Right lobe of liver (tissue), 6 donors: ENCODE results near the gene CYB561D2. TPM values are rescaled to one million over a fixed set of nuclear protein-coding genes. Genes with fewer than 3 reads are reported as not detected.

Source experiments
- ATAC-seq, 4 donors: fragments of 200-7000 bp; cut with Tn5 transposase; one replicate each; pipeline ENCODE4 v1.9.1; 2020; ENCODE audit warnings: mild to moderate bottlenecking in 4 of 4, moderate library complexity in 4 of 4
- DNase-seq, 3 donors: peaks; one replicate each; pipeline ENCODE4 v3.0.0-alpha.2; 2020
- H3K27ac ChIP-seq, 3 donors: fragments of 200-600 bp; one replicate each; pipeline ENCODE4 v1.8.0; 2022
- H3K27me3 ChIP-seq, 2 donors: fragments of 200-600 bp; one replicate each; pipeline ENCODE4 v1.8.0; 2022
- H3K36me3 ChIP-seq, 4 donors: fragments of 200-600 bp; sonication (generic) in 1 of 4; one replicate each; pipeline versions ENCODE4 v1.5.1 to v1.8.0; 2017 to 2022; ENCODE audit warnings: control low read depth in 1 of 4
- H3K4me1 ChIP-seq, 4 donors: fragments of 200-600 bp; sonication (generic) in 1 of 4; one replicate each; pipeline versions ENCODE4 v1.5.1 to v1.8.0; 2017 to 2022; ENCODE audit warnings: control low read depth in 1 of 4
- H3K4me3 ChIP-seq, 3 donors: fragments of 200-600 bp; one replicate each; pipeline ENCODE4 v1.8.0; 2022
- H3K9me3 ChIP-seq, 4 donors: fragments of 200-600 bp; sonication (generic) in 1 of 4; one replicate each; pipeline versions ENCODE4 v1.5.1 to v1.8.0; 2017 to 2022; ENCODE audit warnings: control low read depth in 1 of 4
- POLR2A ChIP-seq: fragments of 450-650 bp; IDR thresholded peaks from one replicate; pipeline ENCODE4 v1.6.1; 2017; ENCODE audit warnings: antibody characterized with exemption, mild to moderate bottlenecking
- WGBS: methylation state at CpG from one replicate; pipeline ENCODE4 v1.1.6; 2018; ENCODE audit warnings: low coverage, low lambda C conversion rate; ENCODE audit not compliant: insufficient coverage; ENCODE audit errors: missing lambda C conversion rate; 5-methylcytosine and 5-hydroxymethylcytosine counted together
- intact Hi-C, 2 donors: fragments of 100-400 bp; cut with DNase I; formaldehyde crosslinking; loops; one replicate each; pipeline versions ENCODE4 v1.11.2 to v1.14.1; 2022
- total RNA-seq, 6 experiments: library from RNA; depleted of rRNA in 2 of 6; stranded (reverse); fragments of >200 nt in 2 of 6; fragmentation: NEBNext Ultra II Directional in 3 of 6; extraction: Animal tissue kit (Norgen Biotek cat#: 25700) in 3 of 6; gene quantifications; one replicate each; pipeline versions ENCODE4 v1.1.0 to v1.2.4, GENCODE V29; 2016 to 2023
- TF ChIP-seq, protein P1 (sequence below), 4 donors: fragments of 200-600 bp in 3 of 4; fragments of 450-650 bp in 1 of 4; IDR thresholded peaks; one replicate each; pipeline versions ENCODE4 v1.5.1 to v1.8.0; 2016 to 2022; ENCODE audit warnings: antibody characterized with exemption in 4 of 4, mild to moderate bottlenecking in 2 of 4
- donor health status: DM: no; HTN: yes; CAD: no.
- donor health status: DM: no; HTN: no; CAD: no.
- donor health status: DM: no; HTN: no; CAD: no.
- donor health status: DM: no; HTN: yes; CAD: no.
- donor health status: DM: no; HTN: yes; CAD: no.

The CYB561D2 gene
- total RNA-seq, 6 experiments from 2014 or later = 14.3 to 29.4 (median 20.7) TPM

- TF ChIP-seq, protein P1, sequence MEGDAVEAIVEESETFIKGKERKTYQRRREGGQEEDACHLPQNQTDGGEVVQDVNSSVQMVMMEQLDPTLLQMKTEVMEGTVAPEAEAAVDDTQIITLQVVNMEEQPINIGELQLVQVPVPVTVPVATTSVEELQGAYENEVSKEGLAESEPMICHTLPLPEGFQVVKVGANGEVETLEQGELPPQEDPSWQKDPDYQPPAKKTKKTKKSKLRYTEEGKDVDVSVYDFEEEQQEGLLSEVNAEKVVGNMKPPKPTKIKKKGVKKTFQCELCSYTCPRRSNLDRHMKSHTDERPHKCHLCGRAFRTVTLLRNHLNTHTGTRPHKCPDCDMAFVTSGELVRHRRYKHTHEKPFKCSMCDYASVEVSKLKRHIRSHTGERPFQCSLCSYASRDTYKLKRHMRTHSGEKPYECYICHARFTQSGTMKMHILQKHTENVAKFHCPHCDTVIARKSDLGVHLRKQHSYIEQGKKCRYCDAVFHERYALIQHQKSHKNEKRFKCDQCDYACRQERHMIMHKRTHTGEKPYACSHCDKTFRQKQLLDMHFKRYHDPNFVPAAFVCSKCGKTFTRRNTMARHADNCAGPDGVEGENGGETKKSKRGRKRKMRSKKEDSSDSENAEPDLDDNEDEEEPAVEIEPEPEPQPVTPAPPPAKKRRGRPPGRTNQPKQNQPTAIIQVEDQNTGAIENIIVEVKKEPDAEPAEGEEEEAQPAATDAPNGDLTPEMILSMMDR (IDR thresholded peaks at IDR 0.05) = no peak
- no peak for TF ChIP-seq POLR2A
- WGBS = no CpG with 5 or more reads among the region's 7 CpGs
- no peaks in the 10 kb centered on the region for H3K27me3 ChIP-seq
- H3K27ac ChIP-seq = no peak overlapping the region
- no peaks in the 10 kb centered on the region for H3K9me3 ChIP-seq
- no peaks in the 10 kb centered on the region for H3K4me1 ChIP-seq
- H3K4me3 ChIP-seq = no peak overlapping the region
- no peak for DNase-seq
- intact Hi-C loops = loop anchor here in 1 of 2 donors (10.0 kb wide), 1 partner anchor 159 kb away; no protein-coding TSS in a partner anchor
- no peak for ATAC-seq
- no peaks in the 10 kb centered on the region for H3K36me3 ChIP-seq
Observed at GRCh38 chr3:50375258-50375931, 24.7 kb downstream of the CYB561D2 start.

GRCh38 chr3:50378024-50378423, 27.4 kb downstream of the CYB561D2 start:
- no peaks in the 10 kb centered on the region for H3K9me3 ChIP-seq
- no peak overlapping the region for H3K4me3 ChIP-seq
- intact Hi-C loops = loop anchor here in 1 of 2 donors (10.0 kb wide), 1 partner anchor 157 kb away; no protein-coding TSS in a partner anchor
- H3K36me3 ChIP-seq = no peaks in the 10 kb centered on the region
- H3K27me3 ChIP-seq = no peaks in the 10 kb centered on the region
- ATAC-seq = no peak
- TF ChIP-seq, protein P1 (IDR thresholded peaks at IDR 0.05) = no peak
- TF ChIP-seq POLR2A = no peak
- no peak for DNase-seq
- no CpG with 5 or more reads among the region's 6 CpGs for WGBS
- H3K4me1 ChIP-seq = no peaks in the 10 kb centered on the region
- no peak overlapping the region for H3K27ac ChIP-seq

GRCh38 chr3:50378757-50379156, 28.1 kb downstream of the CYB561D2 start:
- DNase-seq (no peak), ATAC-seq (no peak)
- H3K4me3 ChIP-seq = no peak overlapping the region
- H3K4me1 ChIP-seq = no peaks in the 10 kb centered on the region
- TF ChIP-seq, protein P1 (IDR thresholded peaks at IDR 0.05) = no peak
- TF ChIP-seq POLR2A = no peak
- H3K27me3 ChIP-seq = no peaks in the 10 kb centered on the region
- no peaks in the 10 kb centered on the region for H3K9me3 ChIP-seq
- WGBS = 86% methylated on average over 10 of the region's 17 CpGs
- intact Hi-C loops = loop anchor here in 1 of 2 donors (10.0 kb wide), 1 partner anchor 156 kb away; no protein-coding TSS in a partner anchor
- no peaks in the 10 kb centered on the region for H3K36me3 ChIP-seq
- H3K27ac ChIP-seq = no peak overlapping the region

- Histone ChIP-seq H3K36me3 (no peaks in the 10 kb centered on the region), H3K9me3 (no peaks in the 10 kb centered on the region), H3K27ac (no peak overlapping the region), H3K27me3 (no peaks in the 10 kb centered on the region), H3K4me3 (no peak overlapping the region), H3K4me1 (no peaks in the 10 kb centered on the region)
- 80% methylated on average over 14 of the region's 17 CpGs for WGBS
- TF ChIP-seq, protein P1 (IDR thresholded peaks at IDR 0.05) = no peak
- no peak for TF ChIP-seq POLR2A
- intact Hi-C loops = no loop called here
- DNase-seq (no peak), ATAC-seq (no peak)
Observed at GRCh38 chr3:50380405-50381085, 29.9 kb downstream of the CYB561D2 start.
